Measurements from ENCODE around the gene UBASH3B. TPM values are rescaled to one million over a fixed set of nuclear protein-coding genes. Genes with fewer than 3 reads are reported as not detected.

Gene UBASH3B
- total and polyA plus RNA-seq, 2 of the 13 experiments (the other 11 are each of a cell fraction or from before 2014, with no cell fraction given), result 4.4 to 7.6 TPM

GRCh38 chr11:122661182-122661945 is 5.8 kb downstream of the UBASH3B start:
- TF ChIP-seq, protein P1, sequence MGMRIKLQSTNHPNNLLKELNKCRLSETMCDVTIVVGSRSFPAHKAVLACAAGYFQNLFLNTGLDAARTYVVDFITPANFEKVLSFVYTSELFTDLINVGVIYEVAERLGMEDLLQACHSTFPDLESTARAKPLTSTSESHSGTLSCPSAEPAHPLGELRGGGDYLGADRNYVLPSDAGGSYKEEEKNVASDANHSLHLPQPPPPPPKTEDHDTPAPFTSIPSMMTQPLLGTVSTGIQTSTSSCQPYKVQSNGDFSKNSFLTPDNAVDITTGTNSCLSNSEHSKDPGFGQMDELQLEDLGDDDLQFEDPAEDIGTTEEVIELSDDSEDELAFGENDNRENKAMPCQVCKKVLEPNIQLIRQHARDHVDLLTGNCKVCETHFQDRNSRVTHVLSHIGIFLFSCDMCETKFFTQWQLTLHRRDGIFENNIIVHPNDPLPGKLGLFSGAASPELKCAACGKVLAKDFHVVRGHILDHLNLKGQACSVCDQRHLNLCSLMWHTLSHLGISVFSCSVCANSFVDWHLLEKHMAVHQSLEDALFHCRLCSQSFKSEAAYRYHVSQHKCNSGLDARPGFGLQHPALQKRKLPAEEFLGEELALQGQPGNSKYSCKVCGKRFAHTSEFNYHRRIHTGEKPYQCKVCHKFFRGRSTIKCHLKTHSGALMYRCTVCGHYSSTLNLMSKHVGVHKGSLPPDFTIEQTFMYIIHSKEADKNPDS (CRISPR knock-in tag; IDR thresholded peaks at IDR 0.05), result no peak
- no peak for TF ChIP-seq GLMP (CRISPR knock-in tag; IDR thresholded peaks at IDR 0.05; ENCODE audit: borderline replicate concordance)
- no peak for TF ChIP-seq RBM22 (optimal IDR thresholded peaks at IDR 0.05; ENCODE audit: low read length)
- no peak for TF ChIP-seq HNRNPK (IDR thresholded peaks at IDR 0.05; ENCODE audit: low read depth, low read length, poor library complexity, severe bottlenecking)
- no peak for TF ChIP-seq MLX (CRISPR knock-in tag; IDR thresholded peaks at IDR 0.05)
- TF ChIP-seq HMGA1 (CRISPR knock-in tag; conservative IDR thresholded peaks at IDR 0.05), result no peak
- TF ChIP-seq ZNF362 (CRISPR knock-in tag; IDR thresholded peaks at IDR 0.05; ENCODE audit: borderline replicate concordance), result no peak
- TF ChIP-seq ZNF672 (CRISPR knock-in tag; IDR thresholded peaks at IDR 0.05), result no peak
- no peak for TF ChIP-seq HNF1B (CRISPR knock-in tag; IDR thresholded peaks at IDR 0.05)
- no peak for TF ChIP-seq SP140L (CRISPR knock-in tag; IDR thresholded peaks at IDR 0.05; ENCODE audit: borderline replicate concordance)
- TF ChIP-seq MEF2D (CRISPR knock-in tag; IDR thresholded peaks at IDR 0.05), result no peak
- TF ChIP-seq SALL2 (CRISPR knock-in tag; IDR thresholded peaks at IDR 0.05), result no peak
- no peak for TF ChIP-seq CAMTA2 (CRISPR knock-in tag; IDR thresholded peaks at IDR 0.05; ENCODE audit: borderline replicate concordance)
- no peak for TF ChIP-seq IRX3 (CRISPR knock-in tag; IDR thresholded peaks at IDR 0.05; ENCODE audit: borderline replicate concordance, low read depth)
- H3K79me2 ChIP-seq (ENCODE audit: insufficient read depth, low read length), result peaks cover 11% of the 10 kb centered on the region
- intact Hi-C loops (cut with micrococcal nuclease; ENCODE audit: unreplicated experiment) (no loop called here), in situ Hi-C loops (cut with HindIII; ENCODE audit: extremely low pct_ligation_motif_present, low pct_unique_long_range_greater_than_20kb) (no loop called here)
- ChIA-PET CTCF (ENCODE audit: low intra/inter-chr PET ratio, low total read pairs) (no interaction called here), POLR2A (no interaction called here)
- no peak overlapping the region for H3K4me2 ChIP-seq (ENCODE audit: low read depth, low read length)
- peaks cover 30% of the 10 kb centered on the region for H3K4me1 ChIP-seq (ENCODE audit: insufficient read depth, low read length)
- no peak overlapping the region for H3K9ac ChIP-seq (ENCODE audit: insufficient read depth, low read depth, low read length)
- H3K36me3 ChIP-seq (replicated peaks in 1 of 2; ENCODE audit: control insufficient read depth in 1 of 2, insufficient read depth in 2 of 2, low read length in 2 of 2), result no peaks in the 10 kb centered on the region
- H3K27me3 ChIP-seq (ENCODE audit: control insufficient read depth in 1 of 2, insufficient read depth in 2 of 2, low read length in 2 of 2), result no peaks in the 10 kb centered on the region
- BruUV-seq (replicated peaks), result no TSS peak
- H3K27ac ChIP-seq (ENCODE audit: extremely low read length, insufficient read depth, low read length), result no peak overlapping the region
- DNase-seq (ENCODE audit: low spot score), result no peak
- 91% methylated on average over 7 of the region's 7 CpGs for WGBS (ENCODE audit: low lambda C conversion rate)
- no peaks in the 10 kb centered on the region for H3K9me3 ChIP-seq (ENCODE audit: low read length)
- H2AFZ ChIP-seq (ENCODE audit: low read length), result no peak overlapping the region
- no peaks in the 10 kb centered on the region for H4K20me1 ChIP-seq (ENCODE audit: insufficient read depth, low read length)
- no peak overlapping the region for H3K4me3 ChIP-seq (replicated peaks in 1 of 3; ENCODE audit: insufficient read depth in 1 of 3, low read depth in 2 of 3, low read length in 3 of 3)
- ATAC-seq, result no peak
- FAIRE-seq, result no peak

All from HepG2 (cell line).